T-helper 1 cell treated with Interleukin-12 subunit alpha and Interleukin-12 subunit beta and Interleukin-4 antibody, amounts not matched to agents 30 μg/mL and 1 μg/mL, for 36 hours (primary cell): ENCODE results near the gene AHI1.
A peak's percentile ranks its signal among the peaks of the same experiment; 100 is the strongest.

Experiments used
- H3K27ac Mint-ChIP-seq: one replicate; pipeline ENCODE4 v1.8.0; 2021; ENCODE audit warnings: mild to moderate bottlenecking, mixed read lengths
- H3K27me3 Mint-ChIP-seq: one replicate; pipeline ENCODE4 v1.8.0; 2021; ENCODE audit warnings: low read depth, mixed read lengths
- H3K36me3 Mint-ChIP-seq: one replicate; pipeline ENCODE4 v1.8.0; 2021; ENCODE audit warnings: low read depth, mixed read lengths
- H3K4me1 Mint-ChIP-seq: one replicate; pipeline ENCODE4 v1.8.0; 2021; ENCODE audit warnings: low read depth, mixed read lengths
- H3K4me3 Mint-ChIP-seq: one replicate; pipeline ENCODE4 v1.8.0; 2021; ENCODE audit warnings: mild to moderate bottlenecking, moderate library complexity, mixed read lengths
- H3K9me3 Mint-ChIP-seq: one replicate; pipeline ENCODE4 v1.8.0; 2021; ENCODE audit warnings: mixed read lengths

Gene AHI1

DNA sequence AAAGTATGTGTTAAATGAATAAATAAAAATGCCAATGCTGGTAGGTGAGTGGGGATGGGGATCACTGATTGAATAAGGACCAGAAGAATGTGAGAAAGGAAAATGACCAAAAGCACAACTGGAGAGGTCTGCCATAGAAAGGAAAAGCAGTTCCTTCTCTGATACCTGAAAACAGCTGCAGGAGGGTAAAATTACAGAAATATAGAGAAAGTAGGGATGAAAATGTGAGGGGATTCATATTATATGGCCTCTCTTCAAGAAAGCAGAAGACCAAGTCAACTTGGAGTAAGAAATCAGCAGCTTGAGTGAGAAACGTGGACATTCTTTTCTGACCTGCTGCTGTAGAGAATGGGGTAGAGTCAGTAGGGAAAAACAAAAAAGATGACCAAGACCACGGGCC, 191.4 kb downstream of the AHI1 start:
- Mint-ChIP-seq H3K27ac (no peak overlapping the region), H3K4me3 (no peak overlapping the region), H3K36me3 (peaks cover 4% of the 10 kb centered on the region)

DNA sequence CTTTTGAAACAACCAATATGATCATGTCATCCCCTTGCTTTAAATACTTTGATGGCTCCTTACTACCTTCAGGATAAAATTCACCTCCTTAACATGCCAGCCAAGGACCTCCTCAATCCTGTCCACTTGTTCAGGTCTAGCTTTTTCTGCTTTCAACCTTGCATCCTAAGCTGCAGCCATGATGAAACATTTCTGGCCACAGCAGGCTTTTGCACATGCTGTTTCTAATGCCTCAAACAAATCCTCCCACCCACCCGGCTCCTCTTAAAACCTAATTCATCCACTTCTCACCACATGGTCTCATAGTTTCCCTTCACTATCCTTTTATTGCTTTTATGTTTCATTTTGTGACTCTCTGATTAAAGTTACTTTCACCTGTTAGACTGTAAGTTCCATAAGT, 191.9 kb downstream of the AHI1 start:
- Mint-ChIP-seq H3K27ac (no peak overlapping the region), H3K9me3 (peaks cover 5% of the 10 kb centered on the region), H3K27me3 (peaks cover 4% of the 10 kb centered on the region), H3K4me3 (no peak overlapping the region), H3K4me1 (no peaks in the 10 kb centered on the region), H3K36me3 (peaks cover 4% of the 10 kb centered on the region)

More for the DNA sequence above, 191.4 kb downstream of the AHI1 start:
- Mint-ChIP-seq H3K9me3 (peaks cover 5% of the 10 kb centered on the region), H3K27me3 (peaks cover 4% of the 10 kb centered on the region), H3K4me1 (no peaks in the 10 kb centered on the region)

DNA sequence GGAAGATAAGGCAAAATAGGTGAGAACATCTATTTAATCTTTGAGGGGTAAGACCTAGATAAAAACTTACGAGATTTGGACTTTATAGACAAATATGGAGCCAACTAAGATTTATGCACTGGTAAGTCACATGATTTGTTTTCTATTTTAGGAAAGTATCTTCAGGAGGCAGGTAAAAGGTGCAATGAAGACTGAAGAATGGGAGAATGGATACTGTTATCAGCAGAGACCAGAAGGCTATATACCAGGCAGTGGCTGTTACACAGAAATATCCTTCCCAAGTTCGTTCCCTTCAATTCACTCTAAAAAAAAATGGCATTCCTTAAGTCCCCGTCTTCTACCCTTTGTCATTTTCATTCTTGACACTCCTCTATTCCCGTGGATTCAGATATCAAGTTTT, 192.7 kb downstream of the AHI1 start:
- Mint-ChIP-seq H3K9me3 (peaks cover 5% of the 10 kb centered on the region), H3K36me3 (peaks cover 6% of the 10 kb centered on the region), H3K4me3 (no peak overlapping the region), H3K4me1 (no peaks in the 10 kb centered on the region), H3K27ac (no peak overlapping the region), H3K27me3 (peaks cover 4% of the 10 kb centered on the region)

DNA sequence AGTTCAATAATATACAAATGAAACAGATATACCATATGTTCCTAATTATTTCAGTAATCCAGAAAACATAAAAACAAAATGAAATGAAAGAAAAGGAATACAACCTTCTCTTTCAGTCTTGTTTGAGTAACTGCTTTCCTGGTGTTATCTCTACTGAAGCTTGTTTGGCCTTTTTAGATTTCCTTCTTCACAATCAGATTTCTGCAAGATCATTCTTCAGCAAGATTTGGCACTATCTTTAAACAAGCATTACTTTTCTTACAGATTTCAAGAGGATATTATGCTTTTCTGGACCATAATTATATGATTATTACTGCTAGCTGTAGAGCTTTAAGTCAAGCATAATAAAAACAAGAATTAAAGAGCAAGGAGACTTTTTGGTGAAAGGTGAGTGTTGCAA, 196.2 kb downstream of the AHI1 start:
- Mint-ChIP-seq H3K4me1 (peaks cover 4% of the 10 kb centered on the region), H3K36me3 (peaks cover 9% of the 10 kb centered on the region), H3K4me3 (no peak overlapping the region), H3K9me3 (peaks cover 5% of the 10 kb centered on the region), H3K27me3 (no peaks in the 10 kb centered on the region), H3K27ac (no peak overlapping the region)

DNA sequence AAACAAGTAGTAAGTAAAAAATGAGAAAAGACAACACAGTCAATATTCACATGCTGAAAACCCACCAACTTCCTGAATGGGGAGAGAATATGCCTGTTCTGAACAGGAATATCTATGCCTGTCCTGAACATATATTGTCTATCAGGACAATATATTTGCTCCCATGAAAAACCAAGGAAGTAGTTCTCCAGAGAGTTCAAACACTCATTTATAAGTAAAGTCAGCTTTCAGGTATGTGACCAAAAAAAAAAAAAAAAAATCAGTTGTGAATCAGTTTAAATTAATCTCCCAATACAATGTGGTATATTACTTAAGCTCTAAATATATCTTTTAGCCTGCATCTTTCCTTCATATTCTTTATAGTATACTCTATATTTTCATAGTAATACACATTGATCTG, 197.0 kb downstream of the AHI1 start:
- Mint-ChIP-seq H3K4me3 (no peak overlapping the region), H3K9me3 (peaks cover 5% of the 10 kb centered on the region), H3K27me3 (no peaks in the 10 kb centered on the region), H3K4me1 (peaks cover 4% of the 10 kb centered on the region), H3K27ac (no peak overlapping the region), H3K36me3 (peaks cover 9% of the 10 kb centered on the region)

DNA sequence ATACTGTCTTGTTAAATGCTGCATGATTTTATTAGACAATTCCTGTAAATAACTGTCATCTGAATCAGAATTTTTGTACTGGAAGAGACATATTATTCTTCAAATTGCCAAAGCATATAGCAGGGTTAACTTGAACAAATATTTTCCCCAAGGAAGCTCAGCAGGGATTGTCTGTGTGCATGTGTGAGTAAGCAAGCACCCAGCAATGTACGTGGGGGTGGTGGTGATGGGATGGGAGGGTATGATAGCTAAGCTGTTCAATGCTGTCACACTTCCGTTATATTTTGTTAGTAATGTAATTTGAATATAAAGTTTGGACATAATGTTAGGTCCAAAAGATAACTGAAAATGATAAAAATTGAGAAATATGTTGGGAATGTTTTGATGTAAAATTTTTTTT, 198.3 kb downstream of the AHI1 start:
- Mint-ChIP-seq H3K4me3 (no peak overlapping the region), H3K27me3 (no peaks in the 10 kb centered on the region), H3K9me3 (peaks cover 8% of the 10 kb centered on the region), H3K4me1 (peaks cover 4% of the 10 kb centered on the region), H3K36me3 (peaks cover 10% of the 10 kb centered on the region), H3K27ac (no peak overlapping the region)

DNA sequence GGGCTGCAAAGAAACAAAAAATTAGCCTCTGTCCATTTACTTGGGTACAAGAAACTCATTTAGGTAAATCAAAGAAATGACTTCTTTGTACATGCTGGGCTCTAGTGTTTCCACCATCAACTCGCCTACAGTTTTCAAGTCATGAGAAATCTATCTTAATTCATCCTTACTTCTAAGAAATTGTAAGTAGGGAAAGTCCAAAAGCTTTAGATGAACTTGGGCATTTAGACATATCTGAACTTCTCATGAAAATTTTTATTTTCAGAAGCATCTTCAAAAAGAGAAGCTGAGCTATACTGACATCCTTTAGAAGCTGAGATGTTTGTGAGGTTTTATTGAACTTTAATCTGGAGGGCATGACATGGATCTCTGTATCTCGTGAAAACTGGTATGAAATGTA, 199.1 kb downstream of the AHI1 start:
- Mint-ChIP-seq H3K36me3 (peaks cover 13% of the 10 kb centered on the region), H3K27me3 (no peaks in the 10 kb centered on the region), H3K4me3 (no peak overlapping the region), H3K27ac (peak overlapping the region; percentile 49), H3K4me1 (peaks cover 4% of the 10 kb centered on the region), H3K9me3 (peaks cover 8% of the 10 kb centered on the region)

DNA sequence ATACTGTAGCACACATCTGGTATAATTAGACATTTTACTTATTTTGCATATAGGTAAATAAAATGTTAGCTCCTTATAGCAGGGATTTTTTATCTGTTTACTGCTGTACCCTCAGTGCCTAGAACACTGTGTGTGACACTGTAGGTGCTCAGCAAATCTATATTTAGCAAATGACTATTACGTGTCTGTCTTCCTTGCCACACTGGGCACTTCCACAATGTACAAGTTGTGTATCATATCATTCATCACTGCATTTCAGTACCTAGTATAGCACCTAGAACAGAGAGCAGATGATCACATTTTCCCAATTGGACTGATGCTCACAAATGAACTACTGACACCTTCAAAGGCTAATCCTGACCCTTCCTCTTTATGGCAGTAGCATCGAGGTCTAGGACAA, 200.8 kb downstream of the AHI1 start:
- peaks cover 4% of the 10 kb centered on the region for H3K4me1 Mint-ChIP-seq
- H3K9me3 Mint-ChIP-seq = peaks cover 3% of the 10 kb centered on the region
- no peaks in the 10 kb centered on the region for H3K27me3 Mint-ChIP-seq
- no peak overlapping the region for H3K27ac Mint-ChIP-seq
- H3K4me3 Mint-ChIP-seq = no peak overlapping the region
- peaks cover 14% of the 10 kb centered on the region for H3K36me3 Mint-ChIP-seq

DNA sequence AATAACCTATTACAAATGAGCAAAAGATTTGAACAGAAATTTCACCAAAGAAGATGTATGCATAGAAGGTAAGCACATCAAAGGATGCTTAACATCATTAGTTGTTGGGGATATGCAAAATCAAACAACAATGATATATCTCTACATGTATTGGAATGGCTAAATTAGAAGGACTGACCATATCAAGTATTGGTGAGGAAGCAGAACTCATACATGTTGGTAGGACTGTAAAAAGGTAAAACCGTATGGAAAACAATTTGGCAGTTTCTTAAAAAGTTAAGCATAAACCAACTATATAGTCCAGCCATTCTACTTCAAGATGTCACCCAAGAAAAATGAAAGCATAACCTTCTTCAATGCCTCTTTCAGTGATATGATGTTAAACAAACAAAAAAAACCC, 202.5 kb downstream of the AHI1 start:
- Mint-ChIP-seq H3K27me3 (no peaks in the 10 kb centered on the region), H3K27ac (no peak overlapping the region), H3K4me1 (peaks cover 4% of the 10 kb centered on the region), H3K36me3 (peaks cover 10% of the 10 kb centered on the region), H3K9me3 (peaks cover 3% of the 10 kb centered on the region), H3K4me3 (no peak overlapping the region)

DNA sequence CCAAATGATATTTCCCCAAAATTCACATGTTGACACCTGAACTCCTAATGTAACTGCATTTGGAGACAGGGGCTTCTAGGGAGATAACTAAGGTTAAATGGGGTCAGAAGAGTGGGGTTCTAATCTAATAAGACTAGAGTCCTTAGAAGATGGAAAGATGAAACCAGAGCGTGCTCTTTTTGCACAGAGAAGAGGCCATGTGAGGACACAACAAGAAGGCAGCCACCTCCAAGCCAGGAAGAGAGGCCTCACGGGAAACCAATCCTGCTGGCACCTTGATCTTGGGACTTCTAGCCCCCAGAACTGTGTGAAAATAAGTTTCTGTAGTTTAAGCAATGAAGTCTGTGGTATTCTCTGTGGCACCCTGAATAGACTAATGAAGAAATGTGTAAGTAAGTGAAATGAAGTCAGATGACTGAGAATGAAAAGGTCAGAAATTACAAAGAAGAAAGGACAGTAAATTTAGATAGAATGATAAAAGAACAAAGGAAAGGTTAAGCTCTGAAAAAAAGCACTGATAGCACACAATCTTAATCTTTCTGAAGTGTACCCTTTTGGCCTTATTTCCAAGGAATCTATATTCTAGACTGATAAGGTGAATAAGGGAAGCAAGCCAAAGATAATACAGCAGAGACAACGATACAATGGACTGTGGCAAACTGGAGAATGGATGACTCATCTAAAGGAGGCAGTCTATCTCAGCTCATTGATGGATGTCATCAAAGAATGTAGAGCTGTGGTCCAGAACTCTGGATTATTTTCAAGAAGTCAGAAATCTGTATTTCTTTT, 206.1 kb downstream of the AHI1 start:
- Mint-ChIP-seq H3K4me1 (peaks cover 8% of the 10 kb centered on the region), H3K27ac (no peak overlapping the region), H3K36me3 (peaks cover 14% of the 10 kb centered on the region), H3K4me3 (no peak overlapping the region), H3K9me3 (peaks cover 3% of the 10 kb centered on the region), H3K27me3 (no peaks in the 10 kb centered on the region)

DNA sequence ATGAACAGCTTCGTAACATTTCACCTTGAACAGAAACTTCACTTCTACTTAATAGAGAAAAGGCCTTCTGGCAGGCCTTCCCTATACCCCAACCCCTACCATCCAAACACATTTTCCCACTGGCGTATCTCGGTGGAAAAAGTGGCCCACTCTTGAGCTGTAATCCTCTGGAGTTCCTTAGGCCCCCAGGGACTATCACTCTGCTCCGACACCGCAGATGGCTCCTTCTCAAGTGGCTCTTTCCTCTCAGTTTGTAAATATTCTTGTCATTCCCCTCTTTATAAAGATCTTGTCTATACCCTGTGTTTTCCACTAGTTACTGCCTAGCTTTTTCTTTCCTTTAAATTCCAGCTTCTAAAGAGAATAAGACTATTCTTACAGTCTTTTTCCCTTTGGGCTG, 207.7 kb downstream of the AHI1 start:
- Mint-ChIP-seq H3K9me3 (no peaks in the 10 kb centered on the region), H3K4me3 (no peak overlapping the region), H3K27ac (no peak overlapping the region), H3K27me3 (no peaks in the 10 kb centered on the region), H3K4me1 (peaks cover 7% of the 10 kb centered on the region), H3K36me3 (peaks cover 13% of the 10 kb centered on the region)

DNA sequence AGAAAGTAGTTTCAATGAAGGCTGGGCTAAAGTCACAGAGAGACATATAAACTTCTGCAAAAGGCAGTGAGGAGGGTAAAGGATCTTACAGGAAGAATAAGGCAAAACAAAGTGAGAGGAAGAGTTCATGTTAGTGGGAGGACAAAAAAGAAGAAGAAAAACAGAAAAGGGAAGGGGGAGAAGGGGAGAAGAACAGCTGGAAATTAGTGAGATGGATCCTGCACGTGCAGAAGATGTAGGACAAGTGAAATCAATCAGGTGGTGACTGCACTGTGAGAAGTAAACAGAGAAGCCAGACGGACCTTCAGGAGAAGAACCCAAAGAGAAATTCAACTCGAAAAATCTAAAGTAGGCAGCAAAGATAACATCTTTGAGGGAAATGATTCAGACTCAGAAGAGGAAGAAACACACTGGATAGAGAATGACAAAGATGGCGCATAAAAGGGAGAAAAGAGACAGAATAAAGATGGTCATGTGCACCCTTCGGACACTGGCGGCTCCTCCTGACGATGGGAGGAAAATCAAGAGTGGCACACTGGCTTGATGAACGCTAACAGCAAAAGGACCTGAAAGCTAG, 210.5 kb downstream of the AHI1 start:
- peak overlapping the region; percentile 10 for H3K4me3 Mint-ChIP-seq
- no peaks in the 10 kb centered on the region for H3K27me3 Mint-ChIP-seq
- H3K4me1 Mint-ChIP-seq = peaks cover 7% of the 10 kb centered on the region
- no peak overlapping the region for H3K27ac Mint-ChIP-seq
- no peaks in the 10 kb centered on the region for H3K9me3 Mint-ChIP-seq
- peaks cover 8% of the 10 kb centered on the region for H3K36me3 Mint-ChIP-seq

DNA sequence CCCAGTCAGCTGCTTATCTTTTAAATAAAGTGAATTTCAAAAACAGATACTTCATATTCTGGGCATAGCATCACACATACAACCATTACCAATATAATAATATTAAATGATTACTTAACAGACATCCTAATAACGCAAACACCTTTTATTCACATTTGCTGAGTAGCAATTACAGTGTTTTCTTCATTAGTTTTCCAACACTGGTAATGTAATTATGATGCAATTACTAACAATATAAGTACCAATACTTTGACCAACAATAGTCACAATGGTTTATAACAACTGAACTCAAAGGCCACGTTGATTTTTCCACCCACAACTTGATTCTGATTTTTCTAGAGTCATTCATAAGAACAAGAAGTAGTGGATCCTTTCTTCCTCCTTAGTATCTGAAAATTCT, 212.4 kb downstream of the AHI1 start:
- no peak overlapping the region for H3K4me3 Mint-ChIP-seq
- peaks cover 8% of the 10 kb centered on the region for H3K36me3 Mint-ChIP-seq
- H3K27ac Mint-ChIP-seq = no peak overlapping the region
- H3K27me3 Mint-ChIP-seq = no peaks in the 10 kb centered on the region
- no peaks in the 10 kb centered on the region for H3K9me3 Mint-ChIP-seq
- H3K4me1 Mint-ChIP-seq = peaks cover 7% of the 10 kb centered on the region

DNA sequence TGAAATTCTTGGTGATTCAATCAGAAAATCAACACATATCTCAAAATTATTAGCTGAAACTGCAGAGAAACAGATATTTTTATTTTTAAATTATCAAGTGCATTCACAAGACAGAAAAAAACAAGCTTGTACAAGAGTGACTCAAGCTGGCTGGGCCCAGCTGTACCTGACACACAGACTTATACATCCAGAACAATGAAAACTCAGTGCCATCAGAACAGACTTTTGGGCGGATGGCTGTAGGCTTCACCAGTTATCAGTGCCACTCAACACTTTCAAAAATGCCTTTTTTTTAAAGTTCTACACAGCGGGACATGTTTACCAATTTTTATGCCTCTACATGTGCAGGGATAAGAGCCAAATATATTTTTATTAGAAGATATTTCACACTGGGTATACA, 213.6 kb downstream of the AHI1 start:
- no peak overlapping the region for H3K4me3 Mint-ChIP-seq
- no peaks in the 10 kb centered on the region for H3K9me3 Mint-ChIP-seq
- peaks cover 7% of the 10 kb centered on the region for H3K4me1 Mint-ChIP-seq
- H3K36me3 Mint-ChIP-seq = peaks cover 8% of the 10 kb centered on the region
- H3K27me3 Mint-ChIP-seq = no peaks in the 10 kb centered on the region
- no peak overlapping the region for H3K27ac Mint-ChIP-seq

DNA sequence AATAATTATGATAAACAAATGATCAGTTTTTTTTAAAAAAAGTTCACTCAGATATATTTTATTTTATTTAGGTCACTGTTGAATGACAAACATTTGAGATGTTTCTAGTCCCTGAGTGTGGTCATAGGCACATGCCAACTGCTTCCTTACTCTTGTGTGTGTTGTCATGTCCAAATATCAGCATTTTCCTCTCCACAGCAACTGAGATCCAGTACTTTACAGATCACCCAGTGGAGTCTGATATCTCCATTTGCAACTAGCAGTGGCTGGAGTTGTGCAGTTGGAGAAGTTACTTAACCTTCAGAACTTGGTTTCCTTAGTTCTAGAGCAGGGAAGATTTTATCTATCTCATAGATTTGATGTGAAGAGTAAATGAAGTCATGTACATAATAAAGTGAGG, 215.1 kb downstream of the AHI1 start:
- Mint-ChIP-seq H3K9me3 (no peaks in the 10 kb centered on the region), H3K36me3 (peaks cover 6% of the 10 kb centered on the region), H3K4me3 (no peak overlapping the region), H3K4me1 (peaks cover 7% of the 10 kb centered on the region), H3K27me3 (peaks cover 4% of the 10 kb centered on the region), H3K27ac (no peak overlapping the region)
